Central memory CD4-positive, alpha-beta T cell (primary cell): ENCODE results near the gene AMER2.
A peak's percentile ranks its signal among the peaks of the same experiment; 100 is the strongest.

Experiments
- DNase-seq: peaks from one replicate; pipeline ENCODE4 v3.0.0; 2022

Gene AMER2

GRCh38 chr13:25149711-25150110, 22.4 kb downstream of the AMER2 start:
- DNase-seq = no peak

DNA sequence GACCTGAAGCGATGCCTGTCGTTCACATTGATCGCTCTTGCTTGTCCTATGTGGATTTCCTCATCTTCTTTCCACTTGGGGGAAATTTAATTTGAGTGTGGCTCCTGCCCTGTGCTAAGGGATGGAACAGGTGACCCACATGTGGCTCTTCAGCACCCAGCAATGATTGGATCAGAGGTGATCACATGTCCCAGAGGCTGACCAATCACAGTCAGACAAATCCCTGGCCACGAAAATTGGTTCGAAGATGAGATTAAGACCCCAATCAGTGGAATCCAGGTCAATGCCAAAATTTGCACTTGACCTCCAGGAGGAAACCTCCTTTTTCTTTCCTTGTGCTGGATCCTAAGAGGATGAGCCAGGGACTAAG, 23.7 kb downstream of the AMER2 start:
- no peak for DNase-seq

DNA sequence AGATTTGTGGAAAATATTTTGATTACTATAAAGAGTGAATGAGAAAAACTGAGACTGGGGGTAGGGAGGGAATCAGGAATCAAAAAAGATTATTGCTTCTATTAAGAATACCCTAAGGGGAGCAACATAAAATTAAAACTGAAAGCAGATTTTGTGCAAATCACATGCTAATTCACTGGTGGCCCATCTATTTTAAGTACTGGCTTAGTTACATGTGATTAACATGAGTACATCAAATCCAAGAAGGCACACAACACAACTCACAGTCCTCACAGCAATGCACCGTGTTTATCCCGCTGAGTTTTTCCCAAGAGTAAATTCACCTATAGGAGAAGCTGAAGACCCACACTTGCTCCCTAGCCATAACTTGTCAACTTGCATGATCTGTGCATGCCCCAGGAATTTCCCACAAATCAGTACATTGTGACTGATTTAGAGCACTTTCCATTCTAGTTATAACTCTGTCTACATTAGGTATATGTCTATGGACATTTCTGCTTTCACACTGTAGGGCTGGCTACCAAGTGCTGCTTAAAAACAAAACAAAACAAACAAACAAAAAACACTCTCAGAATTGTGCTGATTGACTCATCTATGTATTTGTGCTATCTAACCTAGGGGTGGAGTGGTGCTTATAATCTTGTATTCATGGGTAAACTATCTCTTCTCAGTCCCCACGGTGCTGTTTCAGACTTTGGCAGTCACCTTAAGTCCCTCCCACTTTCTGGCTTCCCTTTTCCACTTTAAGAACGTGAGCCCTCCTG, 24.3 kb downstream of the AMER2 start:
- DNase-seq = no peak

DNA sequence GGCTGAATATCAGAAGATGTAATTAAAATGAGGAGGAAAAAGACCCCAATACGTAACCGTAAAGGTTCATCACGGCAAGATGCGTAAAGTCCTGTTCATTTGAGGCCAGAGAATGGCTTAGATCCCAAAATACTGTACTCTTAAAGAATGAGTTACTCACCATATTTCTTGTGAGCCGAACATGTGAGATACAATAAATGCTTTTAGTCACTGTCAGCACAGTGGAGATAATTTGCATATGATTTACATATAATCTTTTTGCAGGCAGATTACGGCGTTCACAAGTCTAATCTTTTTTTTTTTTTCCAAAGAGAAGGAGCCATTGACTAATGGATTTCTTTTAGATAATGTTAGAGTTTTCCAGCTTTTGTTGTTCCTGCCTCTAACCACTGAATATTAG, 28.4 kb downstream of the AMER2 start:
- no peak for DNase-seq

DNA sequence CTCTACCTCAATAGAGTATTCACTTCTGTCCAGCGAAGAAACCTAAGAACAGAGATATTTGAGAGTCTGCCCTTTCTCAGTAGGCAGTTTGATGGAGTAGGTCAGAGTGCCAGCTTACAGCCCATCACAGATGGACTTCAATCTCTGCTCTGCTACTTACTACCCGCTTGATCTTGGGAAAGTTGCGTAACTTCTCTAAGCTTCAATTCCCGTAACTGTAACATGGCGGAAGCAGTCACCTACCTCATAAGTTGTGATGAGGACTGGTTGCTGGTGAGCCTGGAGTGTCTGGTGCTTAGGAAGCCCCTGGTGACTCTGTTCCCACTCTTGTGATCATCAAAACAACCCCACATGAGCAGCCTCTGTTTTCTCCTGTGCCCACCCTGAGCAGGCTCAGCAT, 31.0 kb downstream of the AMER2 start:
- DNase-seq = no peak

GRCh38 chr13:25137788-25138115, 34.3 kb downstream of the AMER2 start:
- no peak for DNase-seq

GRCh38 chr13:25136880-25137787, 35.0 kb downstream of the AMER2 start:
- no peak for DNase-seq

DNA sequence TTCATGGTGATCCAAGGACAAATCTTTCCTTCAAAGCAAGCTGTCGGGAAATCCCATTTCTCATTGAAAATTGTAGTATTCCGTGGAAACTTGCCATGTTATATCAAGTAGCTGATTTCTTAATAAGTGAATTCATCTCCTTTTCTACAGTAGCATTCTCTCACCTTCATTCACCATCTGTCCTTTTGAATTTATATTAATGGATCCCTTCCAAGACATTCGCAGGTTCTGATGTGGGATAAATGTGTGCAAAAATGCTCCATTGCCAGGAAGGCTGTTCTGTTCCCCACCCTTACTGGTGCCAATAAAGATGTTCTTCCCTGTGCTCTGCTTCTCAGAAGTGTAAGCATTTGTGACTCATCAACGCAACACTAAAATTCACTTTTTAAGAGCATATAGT, 36.2 kb downstream of the AMER2 start:
- DNase-seq = no peak

GRCh38 chr13:25132751-25133390, 39.2 kb downstream of the AMER2 start:
- DNase-seq = no peak

DNA sequence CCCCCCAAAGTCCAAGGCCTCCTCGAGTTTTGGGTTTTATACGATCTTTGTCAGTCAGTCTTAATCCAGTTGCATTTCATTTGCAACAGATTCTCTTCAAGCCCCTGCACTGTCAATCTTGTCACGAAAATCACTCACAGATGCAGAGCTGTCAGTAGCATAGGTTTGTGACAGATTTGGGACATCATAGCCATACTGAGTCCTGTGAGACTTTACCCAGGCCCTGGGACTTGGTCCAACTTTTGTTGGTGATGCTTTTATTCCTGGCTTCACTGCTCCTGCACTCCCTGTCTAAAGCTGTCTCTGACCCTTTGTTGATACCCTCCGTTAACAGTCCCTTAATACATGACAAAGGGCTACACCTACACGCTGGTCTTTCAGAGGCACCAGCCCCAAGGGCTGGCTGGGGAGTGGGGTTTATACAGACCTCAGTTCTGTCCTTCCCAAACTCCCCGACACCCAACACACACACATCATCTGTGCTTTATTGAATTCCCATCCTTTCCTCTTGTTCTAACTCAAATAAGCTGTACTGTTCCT, 40.1 kb downstream of the AMER2 start:
- no peak for DNase-seq

DNA sequence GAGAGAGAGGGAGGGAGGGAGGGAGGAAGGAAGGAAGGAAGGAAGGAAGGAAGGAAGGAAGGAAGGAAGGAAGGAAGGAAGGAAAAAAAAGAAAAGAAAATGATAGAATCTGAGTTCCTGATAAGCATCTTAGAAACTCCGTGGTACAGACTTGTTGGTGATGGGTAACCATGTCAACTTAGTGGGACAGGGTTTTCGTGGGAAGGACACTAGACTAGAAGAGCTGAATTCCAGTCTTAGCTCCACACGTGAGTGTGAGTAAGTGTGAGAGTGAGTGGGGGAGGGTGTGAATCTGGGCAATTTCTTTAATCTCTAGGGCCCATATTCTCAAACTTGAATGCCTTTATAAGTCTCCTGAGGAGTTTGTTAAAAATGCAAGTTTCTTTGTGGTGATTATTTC, 41.1 kb downstream of the AMER2 start:
- no peak for DNase-seq

GRCh38 chr13:25118378-25118905, 53.6 kb downstream of the AMER2 start:
- DNase-seq = no peak

GRCh38 chr13:25117312-25117711, 54.8 kb downstream of the AMER2 start:
- DNase-seq = no peak

DNA sequence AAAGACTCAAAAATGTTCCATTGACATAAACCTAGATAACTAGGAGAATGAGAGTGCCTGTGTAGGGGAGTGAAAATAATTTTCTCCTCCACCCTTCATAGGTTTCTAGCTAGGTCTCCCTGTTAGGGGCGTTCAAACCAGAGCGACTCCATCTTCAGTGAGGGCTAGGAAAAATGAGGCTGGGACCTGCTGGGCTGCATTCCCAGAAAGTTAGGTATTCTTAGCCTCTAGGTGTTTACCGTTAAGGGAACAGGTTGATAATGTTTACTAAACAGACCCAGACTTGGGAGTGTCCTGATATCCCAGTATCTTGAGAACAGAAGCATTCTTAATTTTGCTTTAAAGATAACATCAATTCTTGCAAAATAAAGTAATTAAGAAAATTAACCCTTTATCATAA, 56.0 kb downstream of the AMER2 start:
- no peak for DNase-seq

- DNase-seq = peak; percentile 7
Measured at GRCh38 chr13:25114220-25114619, 57.9 kb downstream of the AMER2 start.

DNA sequence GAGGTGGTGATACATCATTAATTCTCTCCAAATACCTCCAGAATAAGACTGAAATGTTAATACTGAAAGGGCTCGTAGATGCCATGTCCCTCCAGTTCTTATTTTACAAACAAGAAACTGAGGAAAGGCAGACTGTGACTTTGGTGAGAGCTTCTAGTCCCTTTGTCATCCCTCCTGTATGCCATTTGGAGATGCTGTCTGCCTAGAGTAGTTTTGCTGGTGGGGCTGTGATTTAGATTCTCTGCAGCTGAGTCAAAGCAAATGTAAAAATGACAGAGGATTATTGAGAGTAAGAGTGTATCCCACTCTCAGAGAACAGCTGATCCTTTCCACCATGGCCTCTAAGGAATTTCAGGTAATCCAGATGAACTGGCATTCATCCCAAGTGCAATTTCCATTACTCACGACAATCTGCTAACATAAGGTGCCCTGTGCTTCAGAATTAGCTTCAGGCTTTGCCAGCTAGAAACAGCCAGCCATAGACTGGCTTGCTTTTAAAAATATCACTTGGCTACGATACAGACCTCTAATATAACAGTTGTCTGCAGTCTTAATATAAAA, 59.3 kb downstream of the AMER2 start:
- no peak for DNase-seq
